HG03558 (cell line): Measurements from ENCODE around the gene SLC25A27.
A peak's percentile ranks its signal among the peaks of the same experiment; 100 is the strongest.

Source experiments
- ATAC-seq: cut with Tn5 transposase; IDR thresholded peaks from one replicate; pipeline ENCODE4 v1.9.1; 2021; ENCODE audit warnings: moderate number of reproducible peaks; ENCODE audit not compliant: unreplicated experiment; ENCODE audit errors: extremely low read depth

Gene SLC25A27

GRCh38 chr6:46704562-46704961 is 51.8 kb downstream of the SLC25A27 start:
- no peak for ATAC-seq

- peak; percentile 64 for ATAC-seq
Measured at GRCh38 chr6:46706464-46706863, 53.7 kb downstream of the SLC25A27 start.

- ATAC-seq = no peak
Measured at GRCh38 chr6:46711491-46711890, 58.7 kb downstream of the SLC25A27 start.

- ATAC-seq = no peak
Measured at GRCh38 chr6:46715141-46715540, 62.4 kb downstream of the SLC25A27 start.

- ATAC-seq = no peak
Measured at GRCh38 chr6:46719099-46719498, 66.3 kb downstream of the SLC25A27 start.

- no peak for ATAC-seq
Measured at GRCh38 chr6:46720401-46720800, 67.6 kb downstream of the SLC25A27 start.
